ENCODE results near the gene MAPKBP1.

GRCh38 chr15:41774882-41775417 lies 666 bp downstream of the MAPKBP1 start:
- no peak for TF ChIP-seq GATA2 (IDR thresholded peaks at IDR 0.05; ENCODE audit: low read depth, low read length)
- no peak for TF ChIP-seq GATA3 (IDR thresholded peaks at IDR 0.05; ENCODE audit: low read depth, low read length)

Data from SH-SY5Y (cell line).